Transverse colon (tissue), 4 donors: ENCODE data around the gene SGCA. TPM values are rescaled to one million over a fixed set of nuclear protein-coding genes. Genes with fewer than 3 reads are reported as not detected.

ENCODE experiments used
- DNase-seq: peaks from one replicate; pipeline ENCODE4 v3.0.0-alpha.2; 2019
- H3K27ac ChIP-seq, 4 donors: fragments of 200-600 bp; sonication (generic); 2 replicates each; pipeline ENCODE4 v1.5.1; 2016 to 2018; ENCODE audit warnings: inconsistent platforms in 4 of 4
- H3K27me3 ChIP-seq: fragments of 200-600 bp; sonication (generic); 2 replicates; pipeline ENCODE4 v1.5.1; 2017; ENCODE audit warnings: inconsistent platforms
- H3K36me3 ChIP-seq, 4 donors: fragments of 200-600 bp; sonication (generic); 2 replicates each; pipeline ENCODE4 v1.5.1; 2017 to 2019; ENCODE audit warnings: inconsistent platforms in 4 of 4
- H3K4me1 ChIP-seq, 4 donors: fragments of 200-600 bp; sonication (generic); 2 replicates each; pipeline ENCODE4 v1.5.1; 2017 to 2020; ENCODE audit warnings: inconsistent platforms in 4 of 4
- H3K4me3 ChIP-seq, 4 donors: fragments of 200-600 bp; sonication (generic); 1 replicate in 1 of 4; 2 replicates in 3 of 4; pipeline versions ENCODE4 v1.5.1 to v1.6.1; 2017 to 2019; ENCODE audit warnings: inconsistent platforms in 4 of 4
- H3K9me3 ChIP-seq, 2 donors: fragments of 200-600 bp; sonication (generic); 2 replicates each; pipeline ENCODE4 v1.5.1; 2017 to 2019; ENCODE audit warnings: inconsistent platforms in 2 of 2
- EP300 ChIP-seq: sonication (generic); formaldehyde crosslinking; IDR thresholded peaks from one replicate; pipeline ENCODE4 v1.6.1; 2017; ENCODE audit warnings: antibody characterized with exemption, low read depth
- POLR2A ChIP-seq: fragments of 450-650 bp; IDR thresholded peaks from one replicate; pipeline ENCODE4 v1.6.1; 2016; ENCODE audit warnings: antibody characterized with exemption, mild to moderate bottlenecking, moderate library complexity
- POLR2AphosphoS5 ChIP-seq, 3 donors: sonication (generic); formaldehyde crosslinking; IDR thresholded peaks; one replicate each; pipeline ENCODE4 v1.6.1; 2016; ENCODE audit warnings: antibody characterized with exemption in 3 of 3
- WGBS, 2 donors: methylation state at CpG; one replicate each; pipeline ENCODE4 v1.1.5; 2018; ENCODE audit warnings: low coverage in 1 of 2; 5-methylcytosine and 5-hydroxymethylcytosine counted together
- in situ Hi-C, 4 donors: fragments of 200-750 bp; cut with MboI; loops; one replicate each; pipeline versions ENCODE4 v1.15.0 to v1.15.1; 2017; ENCODE audit warnings: low sequenced_read_pairs in 3 of 4, low pct_ligation_motif_present in 1 of 4, low pct_unique_long_range_greater_than_20kb in 1 of 4
- intact Hi-C: fragments of 100-400 bp; cut with DNase I; formaldehyde crosslinking; loops from one replicate; pipeline ENCODE4 v1.15.1; 2023; ENCODE audit warnings: low total_unique reads
- total RNA-seq, 4 donors: library from RNA; depleted of rRNA; stranded (reverse); fragments of >200 nt; gene quantifications; one replicate each; pipeline ENCODE4 v1.1.0, GENCODE V29; 2016
- TF ChIP-seq, protein P1 (sequence below), 5 experiments: fragments of 200-600 bp in 3 of 5; fragments of 450-650 bp in 2 of 5; sonication (generic) in 3 of 5; IDR thresholded peaks; 1 replicate in 2 of 5; 2 replicates in 3 of 5; pipeline ENCODE4 v1.5.1; 2016 to 2017; ENCODE audit warnings: antibody characterized with exemption in 5 of 5, inconsistent platforms in 3 of 5, mild to moderate bottlenecking in 2 of 5, moderate library complexity in 1 of 5

Gene SGCA
- total RNA-seq, 4 donors from 2014 or later: 3.7 to 65.3 (median 7.6) TPM

DNA sequence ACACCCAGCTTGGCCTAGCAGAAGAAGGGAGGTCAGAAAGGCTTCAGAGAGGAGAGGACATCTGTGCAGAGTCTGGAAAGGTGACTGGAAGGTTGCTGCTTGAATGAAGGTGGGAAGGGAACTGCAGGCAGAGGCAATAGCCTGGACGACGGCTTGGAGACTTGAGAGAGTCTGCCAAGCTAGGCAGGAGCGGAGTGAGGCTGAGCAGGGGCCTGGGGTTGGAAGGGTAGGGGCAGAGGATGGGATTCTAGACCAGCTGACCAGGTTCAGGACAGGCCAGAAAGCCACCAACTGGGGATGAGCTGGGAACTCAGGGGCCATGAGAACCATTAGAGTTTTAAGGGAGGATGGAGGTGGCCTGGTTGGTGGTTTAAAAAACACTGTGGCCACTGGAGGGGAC is 339 bp upstream of the SGCA start:
- peaks cover 0 to 26% (median 14%) of the 10 kb centered on the region in 4 donors for H3K4me1 ChIP-seq
- DNase-seq: no peak
- no peaks in the 10 kb centered on the region for H3K27me3 ChIP-seq
- intact Hi-C loops: no loop called here
- H3K9me3 ChIP-seq: no peaks in the 10 kb centered on the region
- TF ChIP-seq POLR2AphosphoS5 (IDR thresholded peaks at IDR 0.05) (no peak), EP300 (no peak), POLR2A (no peak)
- TF ChIP-seq, protein P1, sequence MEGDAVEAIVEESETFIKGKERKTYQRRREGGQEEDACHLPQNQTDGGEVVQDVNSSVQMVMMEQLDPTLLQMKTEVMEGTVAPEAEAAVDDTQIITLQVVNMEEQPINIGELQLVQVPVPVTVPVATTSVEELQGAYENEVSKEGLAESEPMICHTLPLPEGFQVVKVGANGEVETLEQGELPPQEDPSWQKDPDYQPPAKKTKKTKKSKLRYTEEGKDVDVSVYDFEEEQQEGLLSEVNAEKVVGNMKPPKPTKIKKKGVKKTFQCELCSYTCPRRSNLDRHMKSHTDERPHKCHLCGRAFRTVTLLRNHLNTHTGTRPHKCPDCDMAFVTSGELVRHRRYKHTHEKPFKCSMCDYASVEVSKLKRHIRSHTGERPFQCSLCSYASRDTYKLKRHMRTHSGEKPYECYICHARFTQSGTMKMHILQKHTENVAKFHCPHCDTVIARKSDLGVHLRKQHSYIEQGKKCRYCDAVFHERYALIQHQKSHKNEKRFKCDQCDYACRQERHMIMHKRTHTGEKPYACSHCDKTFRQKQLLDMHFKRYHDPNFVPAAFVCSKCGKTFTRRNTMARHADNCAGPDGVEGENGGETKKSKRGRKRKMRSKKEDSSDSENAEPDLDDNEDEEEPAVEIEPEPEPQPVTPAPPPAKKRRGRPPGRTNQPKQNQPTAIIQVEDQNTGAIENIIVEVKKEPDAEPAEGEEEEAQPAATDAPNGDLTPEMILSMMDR (IDR thresholded peaks at IDR 0.05): no peak
- peak overlapping the region; percentile 56 to 79 (median 78) for H3K27ac ChIP-seq
- in situ Hi-C loops: no loop called here
- WGBS, 2 donors: 81 to 84% methylated on average over 3 of the region's 3 CpGs
- H3K4me3 ChIP-seq: no peak overlapping the region
- H3K36me3 ChIP-seq: no peaks in the 10 kb centered on the region

DNA sequence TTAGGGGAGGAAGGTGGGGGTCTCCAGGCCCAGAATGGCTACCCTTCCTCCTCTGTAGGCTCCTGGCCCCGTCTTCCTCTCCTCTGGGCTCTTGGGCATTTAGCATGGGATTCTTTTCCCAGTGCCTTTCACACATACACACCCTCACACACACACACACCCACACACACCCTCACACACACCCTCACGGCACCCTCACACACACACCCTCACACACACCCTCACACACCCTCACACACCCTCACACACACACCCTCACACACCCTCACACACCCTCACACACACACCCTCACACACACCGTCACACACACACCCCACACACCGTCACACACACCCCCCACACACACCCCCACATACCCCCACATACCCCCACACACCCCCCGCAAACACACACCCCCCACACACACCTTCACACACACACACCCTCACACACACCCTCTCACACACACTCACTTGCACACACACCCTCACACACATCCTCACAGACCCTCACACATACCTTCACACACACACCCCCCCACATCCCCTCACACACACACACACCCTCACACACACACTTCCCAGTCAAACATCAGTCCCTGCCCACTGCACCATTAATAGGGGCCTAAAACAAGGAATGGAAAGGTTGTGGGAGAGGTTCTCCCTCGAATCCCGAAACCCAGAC is 845 bp downstream of the SGCA start:
- WGBS, 2 donors: 62% methylated on average over 7 of the region's 7 CpGs; no CpG with 5 or more reads in 1 of the 2 donors
- DNase-seq: no peak
- H3K27ac ChIP-seq: peak overlapping the region; percentile 56 to 79 (median 78)
- intact Hi-C loops: no loop called here
- H3K4me1 ChIP-seq: peaks cover 0 to 16% (median 7%) of the 10 kb centered on the region in 4 donors
- H3K9me3 ChIP-seq: no peaks in the 10 kb centered on the region
- no peak for TF ChIP-seq POLR2AphosphoS5 (IDR thresholded peaks at IDR 0.05)
- H3K27me3 ChIP-seq: no peaks in the 10 kb centered on the region
- no peaks in the 10 kb centered on the region for H3K36me3 ChIP-seq
- H3K4me3 ChIP-seq: peak overlapping the region in 2 of 4 donors; percentile 22 to 27
- in situ Hi-C loops: no loop called here

DNA sequence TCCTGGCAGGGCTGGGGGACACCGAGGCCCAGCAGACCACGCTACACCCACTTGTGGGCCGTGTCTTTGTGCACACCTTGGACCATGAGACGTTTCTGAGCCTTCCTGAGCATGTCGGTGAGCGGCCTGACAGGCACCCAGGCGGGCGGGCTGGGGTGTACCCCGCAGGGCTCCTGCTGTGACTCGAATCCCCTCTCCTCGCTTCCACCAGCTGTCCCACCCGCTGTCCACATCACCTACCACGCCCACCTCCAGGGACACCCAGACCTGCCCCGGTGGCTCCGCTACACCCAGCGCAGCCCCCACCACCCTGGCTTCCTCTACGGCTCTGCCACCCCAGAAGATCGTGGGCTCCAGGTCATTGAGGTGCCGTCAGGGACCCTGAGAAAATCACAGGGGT is 1.6 kb downstream of the SGCA start:
- 72 to 87% methylated on average over 5 to 19 of the region's 19 CpGs for WGBS, 2 donors
- in situ Hi-C loops (no loop called here), intact Hi-C loops (no loop called here)
- Histone ChIP-seq H3K4me3 (no peak overlapping the region), H3K36me3 (no peaks in the 10 kb centered on the region), H3K27me3 (no peaks in the 10 kb centered on the region), H3K4me1 (peaks cover 0 to 11% (median 3%) of the 10 kb centered on the region in 4 donors), H3K27ac (no peak overlapping the region), H3K9me3 (no peaks in the 10 kb centered on the region)
- no peak for TF ChIP-seq POLR2A
- TF ChIP-seq EP300: no peak
- no peak for TF ChIP-seq POLR2AphosphoS5 (IDR thresholded peaks at IDR 0.05)
- TF ChIP-seq, protein P1 (IDR thresholded peaks at IDR 0.05): no peak
- no peak for DNase-seq

DNA sequence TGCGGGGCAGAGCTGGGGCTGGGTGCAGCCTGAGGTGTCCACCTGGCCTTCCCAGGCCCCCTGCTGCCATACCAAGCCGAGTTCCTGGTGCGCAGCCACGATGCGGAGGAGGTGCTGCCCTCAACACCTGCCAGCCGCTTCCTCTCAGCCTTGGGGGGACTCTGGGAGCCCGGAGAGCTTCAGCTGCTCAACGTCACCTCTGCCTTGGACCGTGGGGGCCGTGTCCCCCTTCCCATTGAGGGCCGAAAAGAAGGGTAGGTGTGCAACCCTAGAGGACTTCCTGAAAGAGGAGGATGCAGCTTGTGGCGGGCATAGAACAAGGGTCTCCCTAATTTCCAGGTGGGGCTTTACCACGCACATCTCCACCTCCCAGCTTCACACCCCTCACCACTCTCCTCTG is 2.5 kb downstream of the SGCA start:
- WGBS, 2 donors: 83% methylated on average over 13 of the region's 13 CpGs; no CpG with 5 or more reads in 1 of the 2 donors
- Histone ChIP-seq H3K27me3 (no peaks in the 10 kb centered on the region), H3K4me3 (no peak overlapping the region), H3K9me3 (no peaks in the 10 kb centered on the region), H3K4me1 (peaks cover 0 to 11% (median 3%) of the 10 kb centered on the region in 4 donors), H3K36me3 (no peaks in the 10 kb centered on the region), H3K27ac (no peak overlapping the region)
- in situ Hi-C loops (no loop called here), intact Hi-C loops (no loop called here)
- TF ChIP-seq, protein P1 (IDR thresholded peaks at IDR 0.05): no peak
- TF ChIP-seq POLR2A: no peak
- TF ChIP-seq EP300: no peak
- TF ChIP-seq POLR2AphosphoS5 (IDR thresholded peaks at IDR 0.05): no peak
- no peak for DNase-seq
